ENCODE results near the gene DAPK1. TPM values are rescaled to one million over a fixed set of nuclear protein-coding genes. Genes with fewer than 3 reads are reported as not detected.

The DAPK1 gene
- total and polyA plus RNA-seq, 10 of the 15 experiments (the other 5 are each of a cell fraction or from before 2014, with no cell fraction given), result 8.2 to 94.7 (median 51.6) TPM

GRCh38 chr9:87620731-87621322 lies 123.2 kb downstream of the DAPK1 start:
- ChIA-PET SMC1A (ENCODE audit: uncharacterized antibody, unreplicated experiment) (interaction anchor here (1.2 kb wide), 1 partner anchor 10 kb away, joined by 3 read pairs; no protein-coding TSS in a partner anchor), CTCF (no interaction called here), POLR2A (no interaction called here), RAD21 (ENCODE audit: unreplicated experiment) (no interaction called here)
- Histone ChIP-seq H3K27me3 (replicated peaks in 1 of 2; ENCODE audit: control insufficient read depth in 2 of 2, insufficient read depth in 2 of 2, low read length in 1 of 2) (no peaks in the 10 kb centered on the region), H3K79me2 (ENCODE audit: control insufficient read depth, insufficient read depth, low read length) (no peaks in the 10 kb centered on the region), H2AFZ (ENCODE audit: control insufficient read depth, low read depth, low read length) (no peak overlapping the region), H3K4me3 (no peak overlapping the region), H4K20me1 (ENCODE audit: control insufficient read depth, insufficient read depth) (no peaks in the 10 kb centered on the region), H3K36me3 (ENCODE audit: control insufficient read depth in 2 of 2, insufficient read depth in 2 of 2, low read length in 1 of 2) (peaks cover 0 to 9% of the 10 kb centered on the region in 2 experiments; a peak in 3 of 4 replicates), H3K9me3 (replicated peaks; ENCODE audit: control insufficient read depth, insufficient read depth, low read length) (no peaks in the 10 kb centered on the region), H3K9ac (ENCODE audit: control insufficient read depth, insufficient read depth, low read length) (no peak overlapping the region), H3K4me1 (ENCODE audit: control insufficient read depth, insufficient read depth, low read length) (no peaks in the 10 kb centered on the region), H3K27ac (ENCODE audit: control insufficient read depth, insufficient read depth) (no peak overlapping the region), H3K4me2 (ENCODE audit: control insufficient read depth, insufficient read depth) (no peak overlapping the region)
- intact Hi-C loops (cut with micrococcal nuclease; ENCODE audit: unreplicated experiment) (no loop called here), in situ Hi-C loops (cut with MboI) (no loop called here)
- TF ChIP-seq TCF12 (IDR thresholded peaks at IDR 0.05; ENCODE audit: low read depth, low read length), result no peak
- no peak for TF ChIP-seq ZZZ3 (IDR thresholded peaks at IDR 0.05; ENCODE audit: control insufficient read depth, insufficient read length, low read depth)
- TF ChIP-seq, protein P1, sequence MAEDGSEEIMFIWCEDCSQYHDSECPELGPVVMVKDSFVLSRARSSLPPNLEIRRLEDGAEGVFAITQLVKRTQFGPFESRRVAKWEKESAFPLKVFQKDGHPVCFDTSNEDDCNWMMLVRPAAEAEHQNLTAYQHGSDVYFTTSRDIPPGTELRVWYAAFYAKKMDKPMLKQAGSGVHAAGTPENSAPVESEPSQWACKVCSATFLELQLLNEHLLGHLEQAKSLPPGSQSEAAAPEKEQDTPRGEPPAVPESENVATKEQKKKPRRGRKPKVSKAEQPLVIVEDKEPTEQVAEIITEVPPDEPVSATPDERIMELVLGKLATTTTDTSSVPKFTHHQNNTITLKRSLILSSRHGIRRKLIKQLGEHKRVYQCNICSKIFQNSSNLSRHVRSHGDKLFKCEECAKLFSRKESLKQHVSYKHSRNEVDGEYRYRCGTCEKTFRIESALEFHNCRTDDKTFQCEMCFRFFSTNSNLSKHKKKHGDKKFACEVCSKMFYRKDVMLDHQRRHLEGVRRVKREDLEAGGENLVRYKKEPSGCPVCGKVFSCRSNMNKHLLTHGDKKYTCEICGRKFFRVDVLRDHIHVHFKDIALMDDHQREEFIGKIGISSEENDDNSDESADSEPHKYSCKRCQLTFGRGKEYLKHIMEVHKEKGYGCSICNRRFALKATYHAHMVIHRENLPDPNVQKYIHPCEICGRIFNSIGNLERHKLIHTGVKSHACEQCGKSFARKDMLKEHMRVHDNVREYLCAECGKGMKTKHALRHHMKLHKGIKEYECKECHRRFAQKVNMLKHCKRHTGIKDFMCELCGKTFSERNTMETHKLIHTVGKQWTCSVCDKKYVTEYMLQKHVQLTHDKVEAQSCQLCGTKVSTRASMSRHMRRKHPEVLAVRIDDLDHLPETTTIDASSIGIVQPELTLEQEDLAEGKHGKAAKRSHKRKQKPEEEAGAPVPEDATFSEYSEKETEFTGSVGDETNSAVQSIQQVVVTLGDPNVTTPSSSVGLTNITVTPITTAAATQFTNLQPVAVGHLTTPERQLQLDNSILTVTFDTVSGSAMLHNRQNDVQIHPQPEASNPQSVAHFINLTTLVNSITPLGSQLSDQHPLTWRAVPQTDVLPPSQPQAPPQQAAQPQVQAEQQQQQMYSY (CRISPR knock-in tag; IDR thresholded peaks at IDR 0.05), result no peak
- no peak for TF ChIP-seq REST (IDR thresholded peaks at IDR 0.05; ENCODE audit: low read depth, low read length)
- no peak for TF ChIP-seq POLR2AphosphoS5 (IDR thresholded peaks at IDR 0.05; ENCODE audit: low read length)
- TF ChIP-seq ZNF24 (IDR thresholded peaks at IDR 0.05), result no peak
- no peak for TF ChIP-seq BCL3 (IDR thresholded peaks at IDR 0.05; ENCODE audit: borderline replicate concordance, insufficient read depth, low read depth, low read length, poor library complexity, severe bottlenecking)
- TF ChIP-seq TCF7 (IDR thresholded peaks at IDR 0.05; ENCODE audit: borderline replicate concordance), result no peak
- TF ChIP-seq RAD51 (IDR thresholded peaks at IDR 0.05), result no peak
- no peak for TF ChIP-seq ETV6 (conservative IDR thresholded peaks at IDR 0.05 in 1 of 2, IDR thresholded peaks at IDR 0.05 in 1 of 2; ENCODE audit: borderline replicate concordance in 1 of 2, low read depth in 1 of 2)
- TF ChIP-seq ZBTB33 (IDR thresholded peaks at IDR 0.05), result no peak
- no peak for TF ChIP-seq RB1 (IDR thresholded peaks at IDR 0.05; ENCODE audit: borderline replicate concordance)
- no peak for TF ChIP-seq ZBED1 (IDR thresholded peaks at IDR 0.05; ENCODE audit: borderline replicate concordance)
- 43% methylated on average over 4 of the region's 4 CpGs for WGBS (ENCODE audit: insufficient coverage, insufficient replicate concordance, low lambda C conversion rate, missing lambda C conversion rate)
- no TSS peak for BruUV-seq (replicated peaks)
- no peak for ATAC-seq
- no peak for FAIRE-seq
- DNase-seq (ENCODE audit: low read depth, low spot score), result no peak
